Measurements from ENCODE around the gene REELD1. TPM values are rescaled to one million over a fixed set of nuclear protein-coding genes. Genes with fewer than 3 reads are reported as not detected.

Gene REELD1
- total and polyA plus RNA-seq, 2 of the 4 experiments (the other 2 are of a cell fraction): not detected

DNA sequence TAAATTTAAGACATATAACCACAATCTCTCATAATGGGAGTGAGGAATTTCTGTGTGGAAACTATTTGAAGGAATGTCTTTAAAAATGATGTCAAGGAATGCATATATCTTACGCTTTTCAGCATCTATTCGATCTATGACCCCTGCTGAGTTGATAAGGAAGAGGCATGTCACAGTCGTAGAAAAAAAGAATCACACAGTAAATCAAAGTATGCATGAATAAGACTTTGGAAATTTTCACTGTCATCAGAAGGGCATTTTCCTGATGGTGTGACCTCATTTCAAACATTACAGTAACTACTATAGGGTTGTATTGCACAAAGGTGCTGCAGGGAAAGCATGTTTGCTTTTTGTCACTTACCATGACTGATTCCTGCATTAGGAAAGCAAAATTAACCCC is 41.5 kb downstream of the REELD1 start:
- DNase-seq (peak; percentile 83), ATAC-seq (ENCODE audit: low read depth) (peak; percentile 89)
- H4K20me1 ChIP-seq (ENCODE audit: insufficient read depth, low read length): no peaks in the 10 kb centered on the region
- H3K23ac ChIP-seq (ENCODE audit: low read depth, low read length): no peak overlapping the region
- H3K4me3 ChIP-seq (ENCODE audit: insufficient read depth, low read depth, low read length): no peak overlapping the region
- no peak overlapping the region for H3K18ac ChIP-seq (ENCODE audit: low read depth, low read length)
- dilution Hi-C loops (cut with HindIII; ENCODE audit: low sequenced_read_pairs, unreplicated experiment) (no loop called here), in situ Hi-C loops (cut with MboI; ENCODE audit: low sequenced_read_pairs) (no loop called here), intact Hi-C loops (cut with micrococcal nuclease) (no loop called here)
- TF ChIP-seq CEBPB (IDR thresholded peaks at IDR 0.05; ENCODE audit: low read depth, low read length): peak; percentile 67
- 0 out of 2 replicates have a peak, but pooled peaks have one; percentile 8 for TF ChIP-seq FOS (IDR thresholded peaks at IDR 0.05; ENCODE audit: low read depth, low read length)
- TF ChIP-seq POLR2A (IDR thresholded peaks at IDR 0.05; ENCODE audit: low read depth, low read length): no peak
- no peak for TF ChIP-seq NFE2L2 (IDR thresholded peaks at IDR 0.05; ENCODE audit: low read depth, low read length)
- H3K9me1 ChIP-seq (ENCODE audit: insufficient read depth, low read length): peaks cover 8% of the 10 kb centered on the region; the same call in 1 of the 2 replicates
- no CpG with 5 or more reads among the region's 3 CpGs for WGBS, 2 experiments (ENCODE audit: extremely low coverage in 2 of 2, insufficient read length in 1 of 2)
- ChIA-PET POLR2A (ENCODE audit: unreplicated experiment) (no interaction called here), CTCF (no interaction called here)
- no TSS peak for BruUV-seq (replicated peaks)
- no peaks in the 10 kb centered on the region for H3K9me3 ChIP-seq (ENCODE audit: control insufficient read depth, insufficient read depth, low read length)
- no peak overlapping the region for H2BK20ac ChIP-seq (ENCODE audit: low read depth, low read length)
- H3K27ac ChIP-seq (ENCODE audit: insufficient read depth, low read length): no peak overlapping the region
- H3K27me3 ChIP-seq (ENCODE audit: control insufficient read depth, insufficient read depth, low read length): no peaks in the 10 kb centered on the region
- H3K14ac ChIP-seq (replicated peaks; ENCODE audit: low read depth, low read length): no peak overlapping the region
- no peak overlapping the region for H3K56ac ChIP-seq (ENCODE audit: extremely low read depth, insufficient read depth, low read length)
- H3K4ac ChIP-seq (ENCODE audit: low read depth, low read length): no peak overlapping the region
- no peak overlapping the region for H2BK120ac ChIP-seq (ENCODE audit: low read depth, low read length)
- no peak overlapping the region for H2AK5ac ChIP-seq (ENCODE audit: low read depth, low read length)
- H2AFZ ChIP-seq (replicated peaks; ENCODE audit: low read length, poor library complexity): no peak overlapping the region
- no peak overlapping the region for H3K9ac ChIP-seq (ENCODE audit: low read depth, low read length)
- H2AK9ac ChIP-seq (replicated peaks; ENCODE audit: low read depth, low read length, poor library complexity): no peak overlapping the region
- peaks cover 6% of the 10 kb centered on the region for H3K4me1 ChIP-seq (ENCODE audit: control insufficient read depth, insufficient read depth, low read length)
- no peak overlapping the region for H2BK15ac ChIP-seq (ENCODE audit: low read depth, low read length)
- no peak overlapping the region for H4K8ac ChIP-seq (ENCODE audit: low read depth in 2 of 2, low read length in 2 of 2)
- H3K4me2 ChIP-seq (ENCODE audit: low read depth, low read length): peak overlapping the region; percentile 19; the same call in 1 of the 2 replicates
- peak overlapping the region; percentile 64 for H2BK5ac ChIP-seq (ENCODE audit: low read depth, low read length, poor library complexity, severe bottlenecking)
- H4K91ac ChIP-seq (ENCODE audit: insufficient read depth, low read depth, low read length): no peak overlapping the region
- 0 out of 2 replicates have a peak, but pooled peaks cover 1% of the 10 kb centered on the region for H3K36me3 ChIP-seq (ENCODE audit: control insufficient read depth, insufficient read depth, low read length)
- H4K5ac ChIP-seq (ENCODE audit: low read depth, low read length): no peak overlapping the region
- no peaks in the 10 kb centered on the region; a peak in 1 of 4 replicates for H3K79me1 ChIP-seq (ENCODE audit: low read depth in 1 of 2, low read length in 2 of 2)

All from IMR-90 (cell line).